WERI-Rb-1 (cell line): Measurements from ENCODE around the gene ASTN1.

Experiments
- DNase-seq: peaks from one replicate; pipeline ENCODE4 v3.0.0-alpha.2; 2020
- H3K27ac ChIP-seq: fragments of 250-450 bp; sonication (Bioruptor Pico); 2 replicates; pipeline ENCODE4 v1.5.1; 2020; ENCODE audit warnings: mild to moderate bottlenecking, moderate library complexity
- H3K27me3 ChIP-seq: fragments of 250-450 bp; sonication (Bioruptor Pico); 2 replicates; pipeline ENCODE4 v1.5.1; 2021; ENCODE audit warnings: mild to moderate bottlenecking, low read depth, moderate library complexity; ENCODE audit not compliant: insufficient read depth, severe bottlenecking
- H3K36me3 ChIP-seq: fragments of 250-450 bp; sonication (Bioruptor Pico); 2 replicates; pipeline ENCODE4 v1.5.1; 2020; ENCODE audit warnings: mild to moderate bottlenecking, moderate library complexity
- H3K4me3 ChIP-seq: 2 replicates; pipeline ENCODE4 v1.5.1; 2011; ENCODE audit warnings: low read depth, mild to moderate bottlenecking, control low read depth, low read length
- H3K9me3 ChIP-seq: fragments of 250-450 bp; sonication (Bioruptor Pico); 2 replicates; pipeline ENCODE4 v1.5.1; 2021; ENCODE audit warnings: mild to moderate bottlenecking, moderate library complexity; ENCODE audit not compliant: severe bottlenecking
- CTCF ChIP-seq: IDR thresholded peaks from 2 replicates; pipeline ENCODE4 v1.5.1; 2011; ENCODE audit warnings: low read depth, mild to moderate bottlenecking, control low read depth, inconsistent platforms, low read length

Gene ASTN1

DNA sequence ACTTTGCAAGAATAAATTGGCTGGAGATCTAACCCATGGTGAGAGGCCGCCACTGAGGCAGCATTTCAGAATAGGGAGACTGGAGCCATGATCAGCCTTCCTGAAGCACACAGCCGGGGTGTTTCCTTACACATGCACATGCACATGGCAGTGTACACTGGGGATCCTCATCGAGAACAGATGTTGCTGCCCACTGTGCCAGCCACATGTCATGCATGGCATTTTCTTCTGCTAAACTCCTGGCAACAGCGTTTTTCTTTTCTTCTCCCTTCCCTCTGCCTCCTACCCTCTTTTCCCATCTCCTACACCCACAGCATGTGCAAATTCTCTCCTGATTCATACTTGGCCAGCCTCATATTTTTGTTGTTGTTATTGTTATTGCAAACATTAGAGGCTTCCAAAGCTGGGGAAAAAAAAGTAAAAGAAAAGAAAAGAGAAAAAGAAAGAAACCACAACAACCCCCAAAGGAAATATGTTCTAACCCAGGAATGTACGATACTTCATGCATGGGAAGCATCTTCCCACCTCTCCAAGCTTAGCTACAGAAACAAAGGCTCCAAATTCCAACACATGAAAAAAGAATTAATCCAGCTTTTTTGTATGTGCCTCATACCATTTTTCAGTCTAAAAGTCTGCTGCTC, 344.0 kb downstream of the ASTN1 start:
- Histone ChIP-seq H3K4me3 (no peak overlapping the region), H3K9me3 (no peaks in the 10 kb centered on the region), H3K27me3 (no peaks in the 10 kb centered on the region), H3K36me3 (no peaks in the 10 kb centered on the region), H3K27ac (no peak overlapping the region)
- no peak for TF ChIP-seq CTCF
- no peak for DNase-seq

- no peak for DNase-seq
- H3K27me3 ChIP-seq = no peaks in the 10 kb centered on the region
- no peak overlapping the region for H3K4me3 ChIP-seq
- TF ChIP-seq CTCF = no peak
- H3K27ac ChIP-seq = no peak overlapping the region
- H3K9me3 ChIP-seq = no peaks in the 10 kb centered on the region
- H3K36me3 ChIP-seq = no peaks in the 10 kb centered on the region
These were observed 348.3 kb downstream of the ASTN1 start for GRCh38 chr1:176816232-176816631.

DNA sequence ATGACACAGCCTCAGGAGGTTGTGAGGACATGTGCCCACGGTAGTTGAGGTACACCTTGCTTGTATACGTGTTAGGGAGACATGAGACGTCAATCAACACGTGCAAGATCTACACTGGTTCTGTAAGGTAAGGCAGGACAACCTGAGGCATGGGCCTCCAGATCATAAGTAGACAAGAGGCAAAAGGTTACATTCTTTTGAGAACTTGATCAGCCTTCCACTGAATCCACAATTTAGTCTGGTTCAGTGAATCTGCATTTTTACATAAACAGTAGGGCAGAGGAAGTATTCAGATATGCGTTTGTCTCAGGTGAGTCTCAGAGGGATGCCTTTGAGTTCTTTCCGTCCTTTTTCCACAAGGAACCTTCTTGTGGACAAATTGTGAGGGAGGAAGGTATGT, 348.9 kb downstream of the ASTN1 start:
- no peak overlapping the region for H3K27ac ChIP-seq
- H3K4me3 ChIP-seq = no peak overlapping the region
- no peaks in the 10 kb centered on the region for H3K9me3 ChIP-seq
- H3K27me3 ChIP-seq = no peaks in the 10 kb centered on the region
- DNase-seq = no peak
- no peaks in the 10 kb centered on the region for H3K36me3 ChIP-seq
- no peak for TF ChIP-seq CTCF

DNA sequence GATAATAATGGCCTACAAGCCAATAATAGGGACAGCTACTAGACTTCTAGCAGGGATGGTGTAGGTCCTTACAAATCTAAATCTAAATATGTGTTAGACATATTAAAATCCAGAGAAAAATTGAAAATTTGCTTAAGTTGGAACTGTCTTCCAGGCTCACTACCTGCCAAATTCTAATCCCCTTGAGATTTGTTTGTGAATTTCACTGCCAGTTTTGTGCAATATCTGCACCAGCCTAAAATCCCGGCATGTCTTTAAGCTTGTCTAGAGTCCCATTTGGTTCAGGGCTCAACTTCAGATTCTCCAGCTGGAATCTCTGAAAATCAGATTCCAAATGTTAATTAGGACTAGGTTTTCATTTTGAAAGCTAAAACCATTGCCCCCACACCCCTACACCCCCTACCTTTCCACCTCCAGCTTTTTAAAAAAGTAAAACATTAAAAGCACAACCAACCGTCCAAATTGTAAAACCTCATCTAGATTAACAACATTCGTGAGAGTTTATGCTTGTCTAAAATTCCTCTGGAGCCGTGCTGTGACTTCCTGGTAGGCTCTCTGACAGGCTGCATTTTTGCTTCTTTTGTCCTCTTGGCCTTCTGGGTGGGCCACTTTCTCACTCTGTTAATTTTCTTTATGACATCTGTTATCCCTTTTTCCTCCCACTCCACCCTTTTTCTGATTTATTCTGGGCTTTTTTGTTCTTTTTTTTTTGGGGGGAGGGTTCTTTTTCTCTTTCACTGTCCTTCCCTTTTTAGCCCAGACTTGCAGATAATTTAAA, 352.8 kb downstream of the ASTN1 start:
- Histone ChIP-seq H3K36me3 (no peaks in the 10 kb centered on the region), H3K27ac (no peak overlapping the region), H3K27me3 (no peaks in the 10 kb centered on the region), H3K9me3 (no peaks in the 10 kb centered on the region), H3K4me3 (no peak overlapping the region)
- TF ChIP-seq CTCF = no peak
- DNase-seq = no peak

DNA sequence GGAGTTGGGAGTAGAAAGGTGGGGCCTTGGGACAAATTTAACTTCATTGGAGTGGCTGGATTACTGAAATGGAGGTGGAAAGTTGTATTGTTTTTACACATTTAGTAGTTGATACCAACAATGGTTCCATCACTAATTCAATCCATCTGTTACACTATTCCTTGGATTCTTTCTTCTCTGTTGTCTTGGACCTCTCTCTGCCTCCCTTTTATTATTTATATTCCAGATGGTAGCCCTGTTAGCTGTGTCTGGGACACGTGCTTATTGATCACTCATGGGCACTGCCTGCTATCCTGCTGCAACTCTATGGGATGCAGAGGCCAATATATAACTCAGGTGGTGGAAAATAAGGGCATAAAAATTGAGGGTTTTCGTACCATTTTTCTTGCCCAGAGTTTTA, 355.2 kb downstream of the ASTN1 start:
- H3K9me3 ChIP-seq = no peaks in the 10 kb centered on the region
- no peak for TF ChIP-seq CTCF
- H3K36me3 ChIP-seq = no peaks in the 10 kb centered on the region
- no peaks in the 10 kb centered on the region for H3K27me3 ChIP-seq
- H3K4me3 ChIP-seq = no peak overlapping the region
- no peak overlapping the region for H3K27ac ChIP-seq
- DNase-seq = no peak
